ENCODE data around the gene PARD3B. TPM values are rescaled to one million over a fixed set of nuclear protein-coding genes. Genes with fewer than 3 reads are reported as not detected.
A peak's percentile ranks its signal among the peaks of the same experiment; 100 is the strongest.

Gene PARD3B
- total and polyA plus RNA-seq, 2 of the 8 experiments (the other 6 are each of a cell fraction or from before 2014, with no cell fraction given): 1.2 to 5.7 TPM

- Histone ChIP-seq H4K8ac (ENCODE audit: extremely low read depth, insufficient read depth, low read length) (no peak overlapping the region), H4K5ac (ENCODE audit: insufficient read length, low read depth, low read length) (no peak overlapping the region), H3K79me2 (ENCODE audit: control insufficient read depth in 1 of 2, insufficient read depth in 2 of 2, low read length in 2 of 2) (no peaks in the 10 kb centered on the region), H2BK20ac (ENCODE audit: low read length) (no peak overlapping the region), H3K18ac (ENCODE audit: extremely low read depth, low read length) (no peak overlapping the region), H3K4ac (replicated peaks; ENCODE audit: insufficient read length, low read depth, low read length) (no peak overlapping the region), H2AK5ac (ENCODE audit: low read depth, low read length) (no peak overlapping the region), H3K4me2 (ENCODE audit: insufficient read depth in 1 of 2, low read depth in 2 of 2, low read length in 2 of 2) (no peak overlapping the region), H2BK12ac (ENCODE audit: low read depth, low read length) (no peak overlapping the region; the same call in 1 of the 2 replicates), H3K23me2 (ENCODE audit: low read depth, low read length) (no peaks in the 10 kb centered on the region), H3K9ac (replicated peaks in 1 of 4; ENCODE audit: extremely low read depth in 1 of 4, low read depth in 3 of 4, low read length in 3 of 4) (no peak overlapping the region), H3K56ac (replicated peaks; ENCODE audit: insufficient read length, low read depth, low read length) (no peak overlapping the region), H2BK5ac (ENCODE audit: low read depth, low read length) (no peak overlapping the region), H3K79me1 (ENCODE audit: low read depth, low read length) (no peaks in the 10 kb centered on the region), H4K91ac (replicated peaks; ENCODE audit: insufficient read length, low read length) (no peak overlapping the region), H3K4me3 (ENCODE audit: extremely low read depth in 1 of 4, insufficient read depth in 2 of 4, low read depth in 3 of 4, low read length in 4 of 4) (no peak overlapping the region), H3K36me3 (ENCODE audit: control insufficient read depth in 2 of 4, insufficient read depth in 4 of 4, low read length in 3 of 4) (no peaks in the 10 kb centered on the region), H2BK120ac (replicated peaks; ENCODE audit: low read depth, low read length) (no peak overlapping the region), H3K27me3 (replicated peaks in 1 of 4; ENCODE audit: control insufficient read depth in 3 of 4, extremely low read depth in 1 of 4, insufficient read depth in 3 of 4, low read length in 3 of 4) (no peaks in the 10 kb centered on the region), H3K4me1 (replicated peaks in 1 of 4; ENCODE audit: control insufficient read depth in 3 of 4, insufficient read depth in 4 of 4, low read length in 3 of 4) (no peaks in the 10 kb centered on the region), H3K9me3 (ENCODE audit: insufficient read depth in 2 of 2, low read depth in 1 of 2, low read length in 1 of 2) (no peaks in the 10 kb centered on the region), H3K23ac (ENCODE audit: insufficient read length) (no peak overlapping the region), H2BK15ac (ENCODE audit: low read length) (peak overlapping the region; percentile 74; the same call in 1 of the 2 replicates), H2AFZ (ENCODE audit: low read length) (no peak overlapping the region), H4K20me1 (replicated peaks in 1 of 2; ENCODE audit: control insufficient read depth in 1 of 2, insufficient read depth in 2 of 2, low read length in 2 of 2) (no peaks in the 10 kb centered on the region), H3K27ac (ENCODE audit: low read depth, low read length) (no peak overlapping the region), H3K14ac (ENCODE audit: insufficient read length) (no peak overlapping the region)
- POLR2A ChIA-PET (ENCODE audit: partially characterized antibody): no interaction called here
- no peak for TF ChIP-seq MAFK (IDR thresholded peaks at IDR 0.05; ENCODE audit: low read depth, low read length)
- no peak for TF ChIP-seq RBBP5 (IDR thresholded peaks at IDR 0.05; ENCODE audit: borderline replicate concordance, low read depth, low read length)
- TF ChIP-seq YY1 (IDR thresholded peaks at IDR 0.05; ENCODE audit: low read depth, low read length): no peak
- no peak for TF ChIP-seq EGR1 (IDR thresholded peaks at IDR 0.05; ENCODE audit: borderline replicate concordance, low read depth, low read length)
- TF ChIP-seq SIX5 (IDR thresholded peaks at IDR 0.05; ENCODE audit: low read depth, low read length): no peak
- no peak for TF ChIP-seq SP2 (IDR thresholded peaks at IDR 0.05; ENCODE audit: low read length)
- TF ChIP-seq NRF1 (IDR thresholded peaks at IDR 0.05; ENCODE audit: low read depth, low read length): no peak
- no peak for TF ChIP-seq BCL11A (IDR thresholded peaks at IDR 0.05; ENCODE audit: low read depth in 2 of 2, low read length in 2 of 2)
- DNase-seq (ENCODE audit: low read depth in 1 of 2, low spot score in 2 of 2) (no peak), FAIRE-seq (no peak)
- 94% methylated on average over 3 of the region's 3 CpGs; no CpG with 5 or more reads in 1 of the 2 experiments for WGBS, 2 experiments (ENCODE audit: extremely low coverage in 1 of 2, insufficient coverage in 1 of 2, insufficient read length in 1 of 2, insufficient replicate concordance in 2 of 2, low coverage in 1 of 2, low lambda C conversion rate in 2 of 2, missing lambda C conversion rate in 1 of 2)
- CTCF ChIA-PET (ENCODE audit: partially characterized antibody): interaction anchor here (0.6 to 1.0 kb wide), 3 partner anchors 13 to 1360 kb away, joined by 3 to 5 read pairs (median 3); no protein-coding TSS in a partner anchor
Measured at GRCh38 chr2:205002390-205002789, 457.1 kb downstream of the PARD3B start.

All from H1 (cell line).